Measurements from ENCODE around the gene HAGHL.

DNA sequence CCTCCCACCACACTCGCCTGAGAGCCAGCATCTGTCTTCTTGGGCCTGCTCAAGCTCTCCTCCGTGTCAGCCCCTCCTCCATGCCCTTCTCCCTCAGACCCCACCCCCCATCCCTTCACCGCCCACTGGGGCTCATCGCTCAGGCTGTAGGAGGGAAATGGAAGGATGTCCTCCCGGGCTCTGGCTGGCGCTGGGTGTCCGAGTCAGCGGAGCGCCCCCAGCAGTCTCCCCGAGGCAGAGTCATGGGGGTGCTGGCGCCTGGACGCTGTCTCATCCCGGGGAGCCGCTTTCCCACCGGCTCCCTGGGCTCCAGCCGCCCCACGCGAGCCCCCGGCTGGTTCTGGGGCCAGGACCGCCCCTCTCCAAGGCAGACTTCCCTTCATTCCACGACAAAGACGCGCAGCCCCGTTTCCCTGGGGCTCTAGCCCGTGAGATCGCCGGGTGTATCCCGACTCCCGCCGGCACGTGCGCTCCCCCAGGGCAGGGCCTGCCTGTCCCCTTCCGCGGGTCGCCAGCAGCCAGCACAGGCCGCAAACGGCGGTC lies 6.4 kb upstream of the HAGHL start:
- TF ChIP-seq, protein P1, sequence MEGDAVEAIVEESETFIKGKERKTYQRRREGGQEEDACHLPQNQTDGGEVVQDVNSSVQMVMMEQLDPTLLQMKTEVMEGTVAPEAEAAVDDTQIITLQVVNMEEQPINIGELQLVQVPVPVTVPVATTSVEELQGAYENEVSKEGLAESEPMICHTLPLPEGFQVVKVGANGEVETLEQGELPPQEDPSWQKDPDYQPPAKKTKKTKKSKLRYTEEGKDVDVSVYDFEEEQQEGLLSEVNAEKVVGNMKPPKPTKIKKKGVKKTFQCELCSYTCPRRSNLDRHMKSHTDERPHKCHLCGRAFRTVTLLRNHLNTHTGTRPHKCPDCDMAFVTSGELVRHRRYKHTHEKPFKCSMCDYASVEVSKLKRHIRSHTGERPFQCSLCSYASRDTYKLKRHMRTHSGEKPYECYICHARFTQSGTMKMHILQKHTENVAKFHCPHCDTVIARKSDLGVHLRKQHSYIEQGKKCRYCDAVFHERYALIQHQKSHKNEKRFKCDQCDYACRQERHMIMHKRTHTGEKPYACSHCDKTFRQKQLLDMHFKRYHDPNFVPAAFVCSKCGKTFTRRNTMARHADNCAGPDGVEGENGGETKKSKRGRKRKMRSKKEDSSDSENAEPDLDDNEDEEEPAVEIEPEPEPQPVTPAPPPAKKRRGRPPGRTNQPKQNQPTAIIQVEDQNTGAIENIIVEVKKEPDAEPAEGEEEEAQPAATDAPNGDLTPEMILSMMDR (IDR thresholded peaks at IDR 0.05): no peak
- no peak for TF ChIP-seq POLR2A (IDR thresholded peaks at IDR 0.05)
